DOHH2 (cell line): Measurements from ENCODE around the gene TCF3.
"Not testable (repeated sequence)": the region's sequence is repeated elsewhere in the genome, so short reads cannot be mapped to it uniquely, and the experiment has no call there.

Experiments
- H3F3A ChIP-seq: fragments of 200-600 bp; sonication (generic), shearing (Covaris generic); 2 replicates; pipeline ENCODE4 v1.6.0; 2016; ENCODE audit warnings: antibody characterized with exemption, mild to moderate bottlenecking; ENCODE audit not compliant: control insufficient read depth, insufficient read depth
- H3K27ac ChIP-seq: fragments of 200-600 bp; sonication (generic); 2 replicates; pipeline ENCODE4 v1.5.1; 2014; ENCODE audit warnings: low read depth, mild to moderate bottlenecking, low read length, moderate library complexity
- H3K27me3 ChIP-seq: fragments of 200-600 bp; sonication (generic); 2 replicates; pipeline ENCODE4 v1.6.1; 2014; ENCODE audit warnings: mild to moderate bottlenecking, low read length, mixed read lengths; ENCODE audit not compliant: control insufficient read depth
- H3K36me3 ChIP-seq: fragments of 200-600 bp; sonication (generic); 2 replicates; pipeline ENCODE4 v1.6.1; 2014; ENCODE audit warnings: mild to moderate bottlenecking, low read length, moderate library complexity, mixed read lengths; ENCODE audit not compliant: control insufficient read depth
- H3K4me1 ChIP-seq: fragments of 200-600 bp; sonication (generic); 2 replicates; pipeline ENCODE4 v1.6.1; 2014; ENCODE audit warnings: mild to moderate bottlenecking, low read length, mixed read lengths; ENCODE audit not compliant: control insufficient read depth
- H3K4me2 ChIP-seq: fragments of 200-600 bp; sonication (generic); 2 replicates; pipeline ENCODE4 v1.6.0; 2014; ENCODE audit warnings: mild to moderate bottlenecking, low read length, moderate library complexity
- H3K4me3 ChIP-seq: fragments of 200-600 bp; sonication (generic); 2 replicates; pipeline ENCODE4 v1.5.1; 2014; ENCODE audit warnings: mild to moderate bottlenecking, low read length, mixed read lengths
- H3K79me2 ChIP-seq: fragments of 200-600 bp; sonication (generic); 2 replicates; pipeline ENCODE4 v1.6.1; 2014; ENCODE audit warnings: mild to moderate bottlenecking, low read length, mixed read lengths; ENCODE audit not compliant: control insufficient read depth
- H3K9me2 ChIP-seq: fragments of 200-600 bp; sonication (generic); replicated peaks from 2 replicates; pipeline ENCODE4 v1.6.1; 2014; ENCODE audit warnings: mild to moderate bottlenecking, low read length, mixed read lengths; ENCODE audit not compliant: control insufficient read depth
- H3K9me3 ChIP-seq: fragments of 200-600 bp; sonication (generic); 2 replicates; pipeline ENCODE4 v1.6.1; 2014; ENCODE audit warnings: antibody characterized with exemption, low read length, mixed read lengths; ENCODE audit not compliant: control insufficient read depth, insufficient read depth
- H4K20me1 ChIP-seq: fragments of 200-600 bp; sonication (generic); 2 replicates; pipeline ENCODE4 v1.6.0; 2014; ENCODE audit warnings: low read depth, mild to moderate bottlenecking, antibody characterized with exemption, low read length, moderate library complexity; ENCODE audit not compliant: control insufficient read depth, insufficient read depth
- EZH2phosphoT487 ChIP-seq: fragments of 200-600 bp; sonication (generic); IDR thresholded peaks from 2 replicates; pipeline ENCODE4 v1.6.1; 2017; ENCODE audit warnings: borderline replicate concordance, mild to moderate bottlenecking, antibody characterized with exemption, low read length, moderate library complexity, mixed read lengths
- TF ChIP-seq, protein P1 (sequence below): fragments of 200-600 bp; sonication (generic); IDR thresholded peaks from one replicate; pipeline ENCODE4 v1.5.1; 2014; ENCODE audit warnings: antibody characterized with exemption, mild to moderate bottlenecking, low read depth, low read length; ENCODE audit not compliant: poor library complexity, severe bottlenecking

TCF3 gene

DNA sequence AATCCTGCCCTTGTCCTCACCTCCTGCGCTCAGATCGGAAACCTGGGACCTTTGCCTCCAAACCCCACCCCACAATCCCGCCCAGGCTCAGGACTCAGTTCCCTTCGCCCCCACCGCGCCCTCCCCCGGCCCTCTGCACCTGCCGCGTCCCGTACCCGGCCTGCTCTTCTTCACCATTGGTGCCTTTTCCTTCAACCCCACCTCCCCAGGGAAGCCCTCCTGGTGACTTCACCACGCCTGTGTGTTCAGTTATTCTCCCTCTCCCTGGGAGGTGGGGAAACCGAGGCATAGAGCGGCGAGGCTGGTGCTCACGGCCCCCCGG is 19.3 kb upstream of the TCF3 start:
- no peaks in the 10 kb centered on the region for H3K79me2 ChIP-seq
- peak overlapping the region; percentile 82 for H3K4me3 ChIP-seq
- TF ChIP-seq EZH2phosphoT487 = no peak
- TF ChIP-seq, protein P1, sequence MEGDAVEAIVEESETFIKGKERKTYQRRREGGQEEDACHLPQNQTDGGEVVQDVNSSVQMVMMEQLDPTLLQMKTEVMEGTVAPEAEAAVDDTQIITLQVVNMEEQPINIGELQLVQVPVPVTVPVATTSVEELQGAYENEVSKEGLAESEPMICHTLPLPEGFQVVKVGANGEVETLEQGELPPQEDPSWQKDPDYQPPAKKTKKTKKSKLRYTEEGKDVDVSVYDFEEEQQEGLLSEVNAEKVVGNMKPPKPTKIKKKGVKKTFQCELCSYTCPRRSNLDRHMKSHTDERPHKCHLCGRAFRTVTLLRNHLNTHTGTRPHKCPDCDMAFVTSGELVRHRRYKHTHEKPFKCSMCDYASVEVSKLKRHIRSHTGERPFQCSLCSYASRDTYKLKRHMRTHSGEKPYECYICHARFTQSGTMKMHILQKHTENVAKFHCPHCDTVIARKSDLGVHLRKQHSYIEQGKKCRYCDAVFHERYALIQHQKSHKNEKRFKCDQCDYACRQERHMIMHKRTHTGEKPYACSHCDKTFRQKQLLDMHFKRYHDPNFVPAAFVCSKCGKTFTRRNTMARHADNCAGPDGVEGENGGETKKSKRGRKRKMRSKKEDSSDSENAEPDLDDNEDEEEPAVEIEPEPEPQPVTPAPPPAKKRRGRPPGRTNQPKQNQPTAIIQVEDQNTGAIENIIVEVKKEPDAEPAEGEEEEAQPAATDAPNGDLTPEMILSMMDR = no peak
- H3K36me3 ChIP-seq = no peaks in the 10 kb centered on the region; the same call in 1 of the 2 replicates
- H3K9me3 ChIP-seq = no peaks in the 10 kb centered on the region
- H3K27ac ChIP-seq = peak overlapping the region; percentile 20
- peak overlapping the region; percentile 92 for H3K4me2 ChIP-seq
- H3K27me3 ChIP-seq = no peaks in the 10 kb centered on the region; the same call in 1 of the 2 replicates
- H4K20me1 ChIP-seq = no peaks in the 10 kb centered on the region
- no peaks in the 10 kb centered on the region for H3K9me2 ChIP-seq
- peaks cover 16% of the 10 kb centered on the region for H3F3A ChIP-seq
- H3K4me1 ChIP-seq = peaks cover 62% of the 10 kb centered on the region

DNA sequence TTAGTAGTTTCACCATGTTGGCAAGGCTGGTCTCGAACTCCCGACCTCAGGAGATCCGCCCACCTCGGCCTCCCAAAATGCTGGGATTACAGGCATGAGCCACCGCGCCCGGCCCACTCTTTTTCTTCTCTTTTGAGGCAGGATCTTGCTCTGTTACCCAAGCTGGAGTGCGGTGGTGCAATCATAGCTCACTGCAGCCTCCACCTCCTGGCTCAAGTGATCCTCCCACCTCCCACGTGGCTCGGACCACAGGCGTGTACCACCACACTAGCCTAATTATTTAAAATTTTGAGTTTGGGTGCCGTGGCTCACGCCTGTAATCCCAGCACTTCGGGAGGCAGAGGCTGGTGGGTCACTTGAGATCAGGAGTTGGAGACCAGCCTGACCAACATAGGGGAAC is 18.3 kb upstream of the TCF3 start:
- not testable (repeated sequence) for H3K9me3 ChIP-seq, H3K4me3 ChIP-seq, H3K9me2 ChIP-seq, H3K27me3 ChIP-seq, H3K36me3 ChIP-seq, H4K20me1 ChIP-seq, H3K79me2 ChIP-seq
- Histone ChIP-seq H3F3A (peaks cover 16% of the 10 kb centered on the region), H3K27ac (0 out of 2 replicates have a peak overlapping the region, but pooled peaks have one; percentile 20), H3K4me2 (peak overlapping the region; percentile 92), H3K4me1 (peaks cover 71% of the 10 kb centered on the region)

DNA sequence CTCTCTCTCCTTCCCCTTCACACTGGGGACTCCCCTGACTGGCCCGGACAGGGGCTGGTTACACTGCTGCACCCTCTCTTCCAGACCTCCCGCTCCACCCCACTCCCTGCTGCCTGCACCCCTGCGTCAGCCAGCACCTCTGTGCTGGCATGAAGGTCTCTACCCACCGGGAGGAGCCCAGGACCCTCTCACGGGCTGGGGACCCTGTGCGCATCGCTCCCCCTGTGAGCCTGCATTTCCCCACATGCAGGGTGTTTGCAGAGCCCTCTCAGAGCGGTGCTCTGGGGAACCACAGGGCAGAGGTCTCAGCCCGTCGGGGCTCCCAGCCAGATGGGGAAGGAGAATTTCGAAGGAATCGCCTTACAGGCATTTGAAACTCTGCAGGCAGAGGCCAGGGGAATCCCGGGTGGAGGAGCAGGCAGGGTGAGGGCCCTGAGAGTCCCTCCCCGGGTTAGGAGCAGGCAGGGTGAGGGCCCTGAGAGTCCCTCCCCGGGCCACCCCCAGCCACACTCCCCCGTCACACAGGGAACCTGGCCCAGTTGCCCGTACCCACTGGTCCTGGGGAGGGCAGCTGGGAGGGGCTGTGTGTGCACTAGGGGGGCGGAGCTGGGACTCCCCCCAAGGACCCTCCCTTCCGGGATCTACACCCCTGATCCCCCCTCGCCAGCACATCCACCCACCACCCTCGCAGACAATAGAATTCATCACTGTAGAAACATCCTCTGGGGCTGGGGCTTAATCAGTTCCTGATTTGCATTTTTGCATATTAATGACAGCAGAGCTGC is 16.3 kb upstream of the TCF3 start:
- H3K36me3 ChIP-seq = no peaks in the 10 kb centered on the region; the same call in 1 of the 2 replicates
- H3K27ac ChIP-seq = peak overlapping the region; percentile 96
- H3K9me3 ChIP-seq = no peaks in the 10 kb centered on the region
- H3K4me1 ChIP-seq = peaks cover 86% of the 10 kb centered on the region
- H3K79me2 ChIP-seq = no peaks in the 10 kb centered on the region
- peak overlapping the region; percentile 72 for H3K4me3 ChIP-seq
- peak overlapping the region; percentile 91 for H3K4me2 ChIP-seq
- H3K9me2 ChIP-seq = no peaks in the 10 kb centered on the region
- no peaks in the 10 kb centered on the region for H3K27me3 ChIP-seq
- peaks cover 20% of the 10 kb centered on the region for H3F3A ChIP-seq
- H4K20me1 ChIP-seq = no peaks in the 10 kb centered on the region
- no peak for TF ChIP-seq EZH2phosphoT487
- TF ChIP-seq, protein P1 = peak; percentile 16

DNA sequence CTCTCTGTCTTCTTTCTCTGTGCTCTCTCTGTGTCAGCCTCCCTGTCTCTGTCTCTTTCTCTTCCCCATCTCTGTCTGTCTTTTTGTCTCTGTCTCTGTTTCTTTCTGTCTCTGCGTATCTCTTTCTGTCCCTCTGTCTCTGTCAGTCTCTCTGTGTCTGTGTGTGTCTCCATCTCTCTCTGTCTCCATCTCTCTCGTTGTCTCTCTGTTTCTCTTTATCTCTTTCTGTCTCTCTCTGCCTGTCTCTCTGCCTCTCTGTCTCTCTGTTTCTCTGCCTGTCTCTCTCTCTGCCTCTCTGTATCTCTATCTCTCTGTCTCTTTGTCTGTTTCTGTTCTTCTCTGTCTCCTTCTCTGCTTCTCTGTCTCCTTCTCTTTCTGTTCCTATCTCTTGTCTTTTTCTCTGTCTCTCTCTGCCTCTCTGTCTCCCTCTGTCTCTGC is 15.7 kb upstream of the TCF3 start:
- Histone ChIP-seq H3K36me3 (no peaks in the 10 kb centered on the region; the same call in 1 of the 2 replicates), H3K27ac (peak overlapping the region; percentile 96), H3K4me1 (peaks cover 87% of the 10 kb centered on the region), H3K4me3 (peak overlapping the region; percentile 72), H3K4me2 (peak overlapping the region; percentile 91), H4K20me1 (no peaks in the 10 kb centered on the region), H3K27me3 (no peaks in the 10 kb centered on the region), H3K9me2 (no peaks in the 10 kb centered on the region), H3F3A (peaks cover 20% of the 10 kb centered on the region), H3K79me2 (no peaks in the 10 kb centered on the region), H3K9me3 (no peaks in the 10 kb centered on the region)
- TF ChIP-seq, protein P1 = no peak
- no peak for TF ChIP-seq EZH2phosphoT487
